Mucosa of stomach (tissue), 1 donor: Measurements from ENCODE around the gene TMEM81.

Source experiments
- H3K27me3 ChIP-seq: one replicate; pipeline ENCODE4 v1.7.0; 2013; ENCODE audit warnings: mild to moderate bottlenecking, low read length; ENCODE audit not compliant: control insufficient read depth, insufficient read depth
- H3K36me3 ChIP-seq: one replicate; pipeline ENCODE4 v1.7.0; 2013; ENCODE audit warnings: low read length; ENCODE audit not compliant: control insufficient read depth, insufficient read depth
- H3K4me1 ChIP-seq: one replicate; pipeline ENCODE4 v1.7.0; 2013; ENCODE audit warnings: mild to moderate bottlenecking, low read length; ENCODE audit not compliant: control insufficient read depth, insufficient read depth
- H3K4me3 ChIP-seq: one replicate; pipeline ENCODE4 v1.7.0; 2013; ENCODE audit warnings: low read length
- H3K9ac ChIP-seq: one replicate; pipeline ENCODE4 v1.7.0; 2013; ENCODE audit warnings: mild to moderate bottlenecking, low read length, moderate library complexity
- H3K9me3 ChIP-seq: one replicate; pipeline ENCODE4 v1.7.0; 2013; ENCODE audit warnings: mild to moderate bottlenecking, low read length, moderate library complexity; ENCODE audit not compliant: control insufficient read depth
- donor health status: Pancreatic carcinoma.

The TMEM81 gene

DNA sequence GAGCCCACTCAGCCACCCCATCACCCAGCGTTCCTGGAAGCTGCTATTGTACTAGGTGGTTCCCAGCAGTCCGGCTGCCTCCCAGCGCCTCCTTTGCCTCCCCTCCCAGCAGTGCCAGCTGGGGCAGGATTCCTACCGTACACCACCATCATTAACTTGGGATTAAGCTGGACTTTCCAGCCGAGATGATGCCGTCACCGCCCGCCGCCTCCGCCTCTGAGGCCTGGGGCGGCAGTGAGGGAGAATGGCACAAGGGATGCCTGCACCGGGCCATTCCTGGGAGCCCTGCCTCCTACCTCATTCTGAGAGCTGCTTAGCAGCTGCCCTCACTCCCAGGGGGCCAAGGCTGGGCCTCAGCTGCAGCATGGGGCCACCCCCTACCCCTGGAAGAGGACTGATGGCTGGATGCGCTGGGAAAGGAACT is 28.1 kb downstream of the TMEM81 start:
- Histone ChIP-seq H3K4me1 (no peaks in the 10 kb centered on the region), H3K36me3 (no peaks in the 10 kb centered on the region), H3K4me3 (no peak overlapping the region), H3K9ac (no peak overlapping the region), H3K9me3 (no peaks in the 10 kb centered on the region), H3K27me3 (peaks cover under 1% of the 10 kb centered on the region)

DNA sequence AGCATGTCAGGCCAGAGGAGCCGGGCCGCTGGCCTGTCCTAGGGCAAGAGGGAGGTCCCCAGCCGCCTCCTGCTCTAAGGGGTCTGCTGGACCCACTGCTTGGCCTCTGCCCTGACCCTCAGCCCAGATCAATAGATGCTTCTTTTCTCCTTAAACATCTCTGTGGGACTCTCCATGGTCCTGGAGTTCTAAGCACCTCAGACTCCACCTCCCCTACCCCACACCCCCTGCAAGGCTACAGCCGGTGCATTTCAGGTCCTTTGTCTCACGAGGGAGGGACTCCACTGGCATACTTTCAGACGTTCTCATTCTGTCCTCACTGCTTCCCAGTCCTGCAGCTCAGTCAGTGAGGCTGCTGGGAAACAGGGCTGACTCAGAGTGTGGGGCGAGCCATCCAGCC is 30.2 kb downstream of the TMEM81 start:
- Histone ChIP-seq H3K36me3 (no peaks in the 10 kb centered on the region), H3K27me3 (peaks cover 3% of the 10 kb centered on the region)

DNA sequence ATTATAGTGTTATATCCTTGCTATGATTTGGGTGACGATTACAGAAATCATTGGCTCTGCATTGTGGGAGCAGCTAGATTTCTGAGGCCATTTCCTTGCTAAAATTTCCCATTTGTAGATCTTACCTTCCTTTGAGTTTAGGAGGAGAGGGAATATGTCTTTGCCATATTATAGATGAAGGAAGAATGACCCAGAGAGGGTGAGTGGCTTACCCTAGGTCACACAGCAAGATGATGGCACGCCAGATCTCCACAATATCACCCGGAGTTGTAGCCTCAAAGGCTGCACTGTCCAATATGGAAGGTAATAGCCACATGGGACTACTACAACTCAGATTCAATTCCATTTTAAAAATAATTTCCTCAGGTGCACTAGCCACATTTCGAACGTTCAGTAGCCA is 31.0 kb downstream of the TMEM81 start:
- Histone ChIP-seq H3K4me3 (no peak overlapping the region), H3K4me1 (no peaks in the 10 kb centered on the region), H3K9me3 (no peaks in the 10 kb centered on the region), H3K27me3 (peaks cover 7% of the 10 kb centered on the region), H3K36me3 (no peaks in the 10 kb centered on the region), H3K9ac (no peak overlapping the region)

More for the DNA sequence above, 30.2 kb downstream of the TMEM81 start:
- no peaks in the 10 kb centered on the region for H3K9me3 ChIP-seq
- H3K4me1 ChIP-seq: no peaks in the 10 kb centered on the region
- no peak overlapping the region for H3K4me3 ChIP-seq
- no peak overlapping the region for H3K9ac ChIP-seq

DNA sequence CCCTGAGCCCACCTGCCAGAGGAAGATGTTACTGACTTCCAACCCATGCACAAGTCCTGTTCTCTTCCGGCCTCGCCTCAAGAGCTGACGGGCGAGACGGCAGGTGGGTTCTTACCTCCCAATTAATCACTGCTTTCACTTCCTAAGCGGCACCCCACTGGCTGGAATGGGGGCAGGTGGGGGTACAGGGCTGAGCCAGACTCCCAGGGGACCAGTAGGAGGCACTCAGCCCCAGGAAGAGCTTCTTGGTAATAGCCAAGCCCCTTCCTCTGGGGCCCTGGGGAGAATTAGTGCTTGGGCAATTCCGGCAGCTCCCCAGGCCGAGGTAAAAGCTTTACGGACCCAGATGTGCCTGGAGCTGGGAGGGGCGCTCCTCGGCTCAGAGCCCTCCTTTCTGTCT is 31.6 kb downstream of the TMEM81 start:
- Histone ChIP-seq H3K9me3 (no peaks in the 10 kb centered on the region), H3K4me1 (no peaks in the 10 kb centered on the region), H3K4me3 (no peak overlapping the region), H3K9ac (no peak overlapping the region), H3K27me3 (peaks cover 10% of the 10 kb centered on the region), H3K36me3 (no peaks in the 10 kb centered on the region)

DNA sequence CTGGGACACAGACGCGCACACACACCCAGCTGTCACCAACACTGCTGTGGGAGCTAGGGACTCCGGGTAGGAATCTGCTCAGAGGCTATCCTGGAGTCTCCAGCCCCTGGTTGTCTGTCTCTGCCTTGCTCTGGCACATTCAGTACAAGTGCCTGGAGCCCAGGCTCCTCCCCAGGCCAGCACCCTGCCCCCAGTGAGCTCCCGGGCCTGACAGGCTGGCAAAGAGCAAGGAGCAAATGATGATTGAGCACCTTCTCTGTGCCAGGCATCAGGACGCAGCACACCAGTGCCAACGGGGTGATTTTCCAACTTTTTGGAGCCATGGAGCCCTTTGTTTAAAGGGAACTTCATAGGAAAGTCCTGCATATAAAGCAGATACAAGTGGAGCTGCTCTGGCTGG is 34.8 kb downstream of the TMEM81 start:
- no peak overlapping the region for H3K9ac ChIP-seq
- H3K27me3 ChIP-seq: peaks cover 37% of the 10 kb centered on the region
- H3K4me1 ChIP-seq: no peaks in the 10 kb centered on the region
- H3K36me3 ChIP-seq: no peaks in the 10 kb centered on the region
- no peaks in the 10 kb centered on the region for H3K9me3 ChIP-seq
- no peak overlapping the region for H3K4me3 ChIP-seq

DNA sequence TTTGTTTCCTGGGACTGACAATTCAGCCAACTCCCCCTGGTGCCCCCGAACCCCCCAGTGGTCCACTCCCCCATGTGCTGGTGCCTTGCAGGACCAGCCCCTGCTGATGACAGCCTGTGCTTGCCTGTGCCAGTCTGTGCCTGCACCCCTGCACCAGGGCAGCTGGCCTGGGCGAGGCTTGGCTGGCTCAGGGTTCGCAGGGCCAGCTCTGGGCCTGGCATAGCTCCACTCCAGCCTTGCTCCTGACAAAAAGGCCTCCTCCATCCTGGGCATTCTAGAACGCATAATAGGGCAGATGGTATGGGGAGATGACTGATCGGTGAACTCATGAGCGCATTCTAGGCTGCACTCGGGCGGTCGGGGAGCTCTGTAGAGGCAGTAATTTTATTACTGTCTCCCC is 35.9 kb downstream of the TMEM81 start:
- H3K27me3 ChIP-seq: peaks cover 48% of the 10 kb centered on the region
- H3K9ac ChIP-seq: no peak overlapping the region
- no peaks in the 10 kb centered on the region for H3K9me3 ChIP-seq
- no peaks in the 10 kb centered on the region for H3K36me3 ChIP-seq
- H3K4me1 ChIP-seq: no peaks in the 10 kb centered on the region
- H3K4me3 ChIP-seq: no peak overlapping the region

DNA sequence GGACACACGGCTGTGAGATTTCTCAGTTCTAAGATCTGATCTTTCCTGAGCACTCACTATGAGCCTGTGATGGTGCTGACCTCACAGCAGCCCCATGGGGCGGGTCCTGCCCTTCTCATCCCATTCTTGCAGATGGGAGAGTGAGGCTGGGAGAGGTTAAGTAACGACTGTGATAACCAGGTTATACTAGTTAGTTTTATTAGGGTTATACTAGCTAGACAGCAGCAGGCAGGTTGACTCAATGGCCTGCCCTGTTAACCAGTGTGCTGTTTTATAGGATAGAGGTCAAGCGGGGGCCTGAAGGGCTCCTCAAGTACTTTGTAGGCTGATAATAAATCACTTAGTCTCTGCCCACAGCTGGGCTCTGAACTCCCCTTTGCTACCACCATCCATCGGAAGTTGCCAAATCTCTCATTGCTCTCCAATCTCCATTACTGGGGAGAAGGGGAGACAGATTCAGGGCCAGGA is 36.5 kb downstream of the TMEM81 start:
- no peak overlapping the region for H3K4me3 ChIP-seq
- H3K4me1 ChIP-seq: no peaks in the 10 kb centered on the region
- no peaks in the 10 kb centered on the region for H3K36me3 ChIP-seq
- no peak overlapping the region for H3K9ac ChIP-seq
- H3K27me3 ChIP-seq: peaks cover 51% of the 10 kb centered on the region
- no peaks in the 10 kb centered on the region for H3K9me3 ChIP-seq

DNA sequence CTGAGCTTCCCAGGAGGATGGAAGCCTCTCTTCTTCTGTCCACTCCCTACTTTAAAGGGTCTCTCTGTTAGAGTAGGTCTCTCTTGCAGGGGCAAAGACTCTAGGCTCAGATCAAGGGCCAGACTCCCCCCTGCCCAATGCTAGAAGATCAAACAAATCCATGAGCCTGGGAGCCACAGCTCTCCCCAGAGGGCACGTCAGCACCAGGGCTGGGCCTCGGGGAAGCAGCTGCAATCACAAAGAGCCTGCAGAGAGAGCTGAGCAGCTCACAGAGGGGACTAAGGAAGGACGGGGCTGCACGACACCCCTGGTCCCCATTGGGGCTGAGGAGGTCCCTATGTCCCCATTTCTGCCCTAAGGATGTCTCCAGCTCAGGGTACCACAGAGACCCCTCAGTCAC is 37.4 kb downstream of the TMEM81 start:
- H3K9me3 ChIP-seq: no peaks in the 10 kb centered on the region
- H3K4me1 ChIP-seq: no peaks in the 10 kb centered on the region
- H3K36me3 ChIP-seq: no peaks in the 10 kb centered on the region
- H3K9ac ChIP-seq: no peak overlapping the region
- peaks cover 59% of the 10 kb centered on the region for H3K27me3 ChIP-seq
- no peak overlapping the region for H3K4me3 ChIP-seq

DNA sequence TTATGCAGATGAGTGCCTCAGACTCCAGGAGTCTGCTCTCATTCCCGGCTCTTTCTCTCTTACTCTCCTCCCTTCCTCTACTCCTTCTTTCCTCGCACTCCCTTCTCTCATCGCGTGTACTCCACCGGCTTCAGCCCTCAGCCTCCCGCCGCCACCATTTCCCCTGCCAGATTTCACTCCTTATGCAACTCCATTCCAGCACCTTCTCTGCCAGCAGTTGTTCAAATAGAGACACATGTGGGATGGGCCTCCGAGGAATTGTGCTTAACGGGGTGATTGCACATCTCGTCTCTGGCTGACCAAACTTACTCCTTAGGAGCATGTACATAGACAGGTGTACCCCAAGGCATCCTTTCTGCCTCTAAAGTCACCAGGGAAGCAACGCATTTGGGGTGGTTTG is 39.1 kb downstream of the TMEM81 start:
- Histone ChIP-seq H3K4me3 (no peak overlapping the region), H3K9ac (no peak overlapping the region), H3K36me3 (no peaks in the 10 kb centered on the region), H3K27me3 (peaks cover 68% of the 10 kb centered on the region), H3K4me1 (no peaks in the 10 kb centered on the region), H3K9me3 (no peaks in the 10 kb centered on the region)

DNA sequence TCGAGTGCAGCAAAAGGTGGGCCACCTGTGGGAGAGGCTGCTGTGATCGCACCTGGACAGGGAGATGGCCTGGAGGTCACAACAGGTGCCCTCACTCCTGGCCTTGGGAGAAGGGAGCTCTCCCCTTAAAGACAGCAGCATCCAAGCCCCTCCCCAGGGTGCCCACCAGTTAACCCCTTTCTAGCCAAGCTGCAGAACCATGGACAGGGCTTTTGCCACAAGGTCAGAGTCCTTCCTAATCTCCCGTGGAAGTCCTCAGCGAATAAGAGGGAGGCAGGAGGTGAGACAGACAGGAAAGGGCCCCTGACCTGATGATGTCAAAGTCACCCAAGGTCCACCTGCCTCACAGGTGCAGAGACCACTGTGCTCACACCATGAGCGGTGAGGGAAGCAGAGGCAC is 39.5 kb downstream of the TMEM81 start:
- Histone ChIP-seq H3K9me3 (no peaks in the 10 kb centered on the region), H3K27me3 (peaks cover 69% of the 10 kb centered on the region), H3K4me1 (no peaks in the 10 kb centered on the region), H3K36me3 (no peaks in the 10 kb centered on the region), H3K9ac (no peak overlapping the region), H3K4me3 (no peak overlapping the region)

DNA sequence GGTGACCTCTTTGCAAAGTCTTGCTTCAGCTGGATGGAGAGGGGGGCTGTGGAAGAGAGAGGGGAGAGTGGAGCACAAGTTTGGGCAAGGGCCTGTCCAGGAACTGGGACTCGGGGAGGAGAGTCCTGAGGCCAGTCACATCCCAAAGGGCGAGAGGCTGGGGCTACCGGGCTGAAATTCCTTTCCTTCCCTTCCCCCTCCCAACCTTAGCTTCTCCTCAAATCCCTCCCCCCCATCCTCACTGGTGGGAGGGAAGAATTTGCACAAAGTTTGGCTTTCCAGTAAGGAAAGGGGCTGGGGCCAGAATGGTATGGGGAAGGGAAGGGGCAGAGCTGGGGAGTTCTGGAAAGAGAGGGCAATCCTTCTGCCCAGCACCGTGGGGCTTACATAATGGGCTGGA is 40.4 kb downstream of the TMEM81 start:
- Histone ChIP-seq H3K4me3 (no peak overlapping the region), H3K9ac (no peak overlapping the region), H3K36me3 (no peaks in the 10 kb centered on the region), H3K4me1 (no peaks in the 10 kb centered on the region), H3K9me3 (no peaks in the 10 kb centered on the region), H3K27me3 (peaks cover 69% of the 10 kb centered on the region)

DNA sequence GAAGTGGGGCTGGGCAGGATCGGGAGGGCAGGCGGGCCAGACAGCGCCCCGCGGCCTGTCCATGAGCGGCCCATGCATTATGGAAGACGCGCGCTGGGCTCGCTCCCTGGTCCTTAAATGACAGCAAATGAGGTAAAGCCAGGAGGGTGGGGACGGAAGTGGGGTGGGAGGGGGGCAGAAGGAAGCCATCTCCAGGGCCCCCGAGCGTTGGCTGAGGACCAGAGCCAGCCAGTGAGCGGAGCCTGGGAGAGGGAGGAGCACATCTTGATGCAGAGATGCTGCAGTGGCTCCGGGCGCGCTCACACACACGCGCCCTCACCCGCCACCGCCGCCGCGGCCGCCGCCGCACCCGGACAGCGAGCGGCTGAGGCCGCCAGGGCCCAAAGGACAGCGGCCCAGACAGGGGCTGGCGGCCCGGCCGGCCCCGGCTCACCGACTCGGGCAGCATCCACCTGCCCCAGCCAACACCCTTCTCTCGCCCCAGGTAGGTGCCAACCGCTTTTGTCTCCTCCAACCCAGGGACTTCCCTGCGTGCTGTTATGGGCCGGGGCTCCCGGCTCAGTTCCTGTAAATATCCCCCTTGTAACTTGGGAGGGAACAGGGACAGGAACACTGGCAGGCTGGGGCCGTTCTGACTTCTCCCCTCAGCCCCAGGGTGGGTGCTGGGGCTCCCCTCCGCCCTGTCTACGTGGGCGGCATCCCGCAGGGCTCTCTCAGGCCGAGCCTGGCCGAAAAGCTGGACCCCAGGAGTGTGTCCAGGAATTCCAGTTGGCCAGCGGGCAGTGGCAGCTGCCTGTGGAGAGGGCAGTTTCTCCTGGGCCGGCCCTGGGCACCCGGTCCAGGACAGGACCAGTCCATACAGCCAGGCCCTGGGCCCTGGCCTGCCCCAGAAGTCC is 41.1 kb downstream of the TMEM81 start, which contains the start of gene CNTN2:
Gene CNTN2, plus strand, starts transcription at position 302 of the 896 bp plus-strand sequence. CDS start 9,974 bp downstream, outside the sequence.
- Histone ChIP-seq H3K27me3 (peaks cover 64% of the 10 kb centered on the region), H3K9me3 (no peaks in the 10 kb centered on the region), H3K4me3 (no peak within 1 kb of the TSS), H3K36me3 (no peaks in the 10 kb centered on the region), H3K4me1 (no peaks in the 10 kb centered on the region), H3K9ac (no peak within 1 kb of the TSS)
